ENCODE data around the gene NGLY1.

NGLY1 gene

GRCh38 chr3:25711090-25711489, 72.2 kb downstream of the NGLY1 start:
- no peak overlapping the region for H3K4me2 ChIP-seq (ENCODE audit: low read length)
- no peak overlapping the region for H2BK5ac ChIP-seq (ENCODE audit: low read depth, low read length, poor library complexity)
- H2BK120ac ChIP-seq (ENCODE audit: insufficient read depth, low read length, poor library complexity): no peak overlapping the region
- no peaks in the 10 kb centered on the region for H3K27me3 ChIP-seq (ENCODE audit: insufficient read depth, low read length)
- no peak overlapping the region for H4K91ac ChIP-seq (ENCODE audit: low read depth, low read length)
- no peaks in the 10 kb centered on the region for H3K79me2 ChIP-seq (ENCODE audit: control insufficient read depth, insufficient read depth, low read length, poor library complexity)
- no peak overlapping the region for H2AFZ ChIP-seq (ENCODE audit: insufficient read depth, low read length, poor library complexity)
- no peaks in the 10 kb centered on the region for H3K79me1 ChIP-seq (ENCODE audit: low read length)
- H4K12ac ChIP-seq (ENCODE audit: low read depth, low read length): no peak overlapping the region
- H3K36me3 ChIP-seq (ENCODE audit: control insufficient read depth in 1 of 2, insufficient read depth in 2 of 2, low read length in 2 of 2): no peaks in the 10 kb centered on the region
- H3K23ac ChIP-seq (ENCODE audit: low read length): no peak overlapping the region
- H3K4me3 ChIP-seq (ENCODE audit: low read depth, low read length): no peak overlapping the region
- no peak overlapping the region for H3K14ac ChIP-seq (ENCODE audit: low read length)
- H3K4ac ChIP-seq (ENCODE audit: low read depth, low read length): no peak overlapping the region
- H3K18ac ChIP-seq (ENCODE audit: low read length): no peak overlapping the region
- peak in 1 of 2 donors; percentile 8 for DNase-seq
- no peak overlapping the region for H3K9ac ChIP-seq (ENCODE audit: low read length)
- H2AK5ac ChIP-seq (ENCODE audit: low read length): no peak overlapping the region
- no peak overlapping the region for H2BK12ac ChIP-seq (ENCODE audit: low read length)
- H3K4me1 ChIP-seq (ENCODE audit: control insufficient read depth in 1 of 2, insufficient read depth in 2 of 2, low read length in 2 of 2): no peaks in the 10 kb centered on the region
- WGBS (ENCODE audit: extremely low coverage, insufficient coverage, insufficient read length): no CpG with 5 or more reads among the region's 2 CpGs
- H3K9me3 ChIP-seq (ENCODE audit: insufficient read depth, low read depth, low read length): peaks cover 1% of the 10 kb centered on the region
- no peak overlapping the region for H3K27ac ChIP-seq (ENCODE audit: low read depth, low read length)
- H4K8ac ChIP-seq (ENCODE audit: low read depth, low read length): no peak overlapping the region

GRCh38 chr3:25708036-25708435, 75.2 kb downstream of the NGLY1 start:
- Histone ChIP-seq H3K4me1 (ENCODE audit: control insufficient read depth in 1 of 2, insufficient read depth in 2 of 2, low read length in 2 of 2) (no peaks in the 10 kb centered on the region), H3K9me3 (ENCODE audit: insufficient read depth, low read depth, low read length) (peaks cover 1% of the 10 kb centered on the region), H4K12ac (ENCODE audit: low read depth, low read length) (no peak overlapping the region), H3K27ac (ENCODE audit: low read depth, low read length) (no peak overlapping the region), H3K9ac (ENCODE audit: low read length) (no peak overlapping the region), H3K79me1 (ENCODE audit: low read length) (no peaks in the 10 kb centered on the region), H3K79me2 (ENCODE audit: control insufficient read depth, insufficient read depth, low read length, poor library complexity) (no peaks in the 10 kb centered on the region), H2AFZ (ENCODE audit: insufficient read depth, low read length, poor library complexity) (no peak overlapping the region), H3K18ac (ENCODE audit: low read length) (no peak overlapping the region), H4K8ac (ENCODE audit: low read depth, low read length) (no peak overlapping the region), H3K36me3 (ENCODE audit: control insufficient read depth in 1 of 2, insufficient read depth in 2 of 2, low read length in 2 of 2) (no peaks in the 10 kb centered on the region), H2BK5ac (ENCODE audit: low read depth, low read length, poor library complexity) (no peak overlapping the region), H3K23ac (ENCODE audit: low read length) (no peak overlapping the region), H2AK5ac (ENCODE audit: low read length) (no peak overlapping the region), H2BK12ac (ENCODE audit: low read length) (no peak overlapping the region), H4K91ac (ENCODE audit: low read depth, low read length) (no peak overlapping the region), H2BK120ac (ENCODE audit: insufficient read depth, low read length, poor library complexity) (no peak overlapping the region), H3K27me3 (ENCODE audit: insufficient read depth, low read length) (no peaks in the 10 kb centered on the region), H3K4me3 (ENCODE audit: low read depth, low read length) (no peak overlapping the region), H3K4ac (ENCODE audit: low read depth, low read length) (no peak overlapping the region), H3K14ac (ENCODE audit: low read length) (no peak overlapping the region), H3K4me2 (ENCODE audit: low read length) (no peak overlapping the region)
- no CpG with 5 or more reads among the region's 3 CpGs for WGBS (ENCODE audit: extremely low coverage, insufficient coverage, insufficient read length)
- DNase-seq: no peak

DNA sequence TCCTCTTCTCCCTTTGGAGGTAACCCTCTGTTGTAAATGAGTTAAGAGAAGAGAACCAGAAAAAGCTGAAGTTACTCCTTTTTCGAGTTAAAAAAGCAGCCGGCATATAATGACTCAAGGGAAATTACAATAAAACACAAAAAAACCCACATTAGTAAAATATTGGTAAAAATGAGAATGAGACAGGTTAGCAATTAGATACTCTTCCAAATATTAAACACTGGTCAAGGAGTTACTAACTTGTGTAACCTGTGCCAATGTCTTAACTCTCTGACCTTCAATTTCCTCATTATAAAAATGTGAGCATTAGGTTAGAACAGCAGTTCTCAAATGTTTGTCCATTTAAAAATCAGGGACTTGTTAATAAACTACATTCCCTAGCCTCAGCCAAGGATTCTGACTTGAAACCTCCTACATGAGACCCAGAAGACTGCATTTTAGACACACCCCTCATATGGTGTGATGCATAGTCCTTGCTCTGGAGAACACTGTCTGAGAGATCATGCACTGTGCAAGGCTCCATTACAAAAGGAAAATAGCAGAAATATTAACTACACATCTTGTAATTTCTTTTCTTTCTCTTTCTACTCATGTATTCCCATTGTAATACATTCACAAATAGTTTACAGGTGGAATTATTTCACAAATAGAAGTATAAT, 75.8 kb downstream of the NGLY1 start:
- H3K9ac ChIP-seq (ENCODE audit: low read length): no peak overlapping the region
- DNase-seq: no peak
- H4K91ac ChIP-seq (ENCODE audit: low read depth, low read length): no peak overlapping the region
- no peak overlapping the region for H3K4me2 ChIP-seq (ENCODE audit: low read length)
- no peaks in the 10 kb centered on the region for H3K79me2 ChIP-seq (ENCODE audit: control insufficient read depth, insufficient read depth, low read length, poor library complexity)
- H2AK5ac ChIP-seq (ENCODE audit: low read length): no peak overlapping the region
- no peak overlapping the region for H2BK5ac ChIP-seq (ENCODE audit: low read depth, low read length, poor library complexity)
- no CpG with 5 or more reads among the region's 2 CpGs for WGBS (ENCODE audit: extremely low coverage, insufficient coverage, insufficient read length)
- no peaks in the 10 kb centered on the region for H3K4me1 ChIP-seq (ENCODE audit: control insufficient read depth in 1 of 2, insufficient read depth in 2 of 2, low read length in 2 of 2)
- H3K18ac ChIP-seq (ENCODE audit: low read length): no peak overlapping the region
- H3K27ac ChIP-seq (ENCODE audit: low read depth, low read length): no peak overlapping the region
- no peak overlapping the region for H3K14ac ChIP-seq (ENCODE audit: low read length)
- H3K27me3 ChIP-seq (ENCODE audit: insufficient read depth, low read length): no peaks in the 10 kb centered on the region
- no peak overlapping the region for H3K4ac ChIP-seq (ENCODE audit: low read depth, low read length)
- H3K79me1 ChIP-seq (ENCODE audit: low read length): no peaks in the 10 kb centered on the region
- H2BK120ac ChIP-seq (ENCODE audit: insufficient read depth, low read length, poor library complexity): no peak overlapping the region
- no peak overlapping the region for H4K12ac ChIP-seq (ENCODE audit: low read depth, low read length)
- H3K9me3 ChIP-seq (ENCODE audit: insufficient read depth, low read depth, low read length): peaks cover 1% of the 10 kb centered on the region
- no peak overlapping the region for H4K8ac ChIP-seq (ENCODE audit: low read depth, low read length)
- no peak overlapping the region for H2BK12ac ChIP-seq (ENCODE audit: low read length)
- H2AFZ ChIP-seq (ENCODE audit: insufficient read depth, low read length, poor library complexity): no peak overlapping the region
- no peak overlapping the region for H3K23ac ChIP-seq (ENCODE audit: low read length)
- no peak overlapping the region for H3K4me3 ChIP-seq (ENCODE audit: low read depth, low read length)
- no peaks in the 10 kb centered on the region for H3K36me3 ChIP-seq (ENCODE audit: control insufficient read depth in 1 of 2, insufficient read depth in 2 of 2, low read length in 2 of 2)

DNA sequence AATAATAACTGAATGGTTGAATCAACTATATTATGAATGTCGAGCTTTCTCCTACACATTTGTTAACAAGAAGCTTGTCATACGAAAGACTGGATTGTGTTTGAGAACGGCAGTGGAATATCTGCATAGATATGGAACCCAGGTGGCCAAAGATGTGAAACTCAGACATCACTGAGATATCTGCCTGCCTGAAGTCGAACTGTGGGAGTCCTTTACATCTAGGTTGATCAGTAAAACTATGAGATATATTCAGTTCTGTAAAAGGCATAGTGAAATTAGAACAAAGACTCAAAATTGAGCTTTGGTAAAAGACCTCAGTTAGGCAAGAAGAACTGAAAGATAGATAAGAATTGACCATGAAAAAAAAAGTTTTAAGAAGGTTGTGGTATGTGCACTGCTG, 77.0 kb downstream of the NGLY1 start:
- no peak overlapping the region for H3K18ac ChIP-seq (ENCODE audit: low read length)
- H3K36me3 ChIP-seq (ENCODE audit: control insufficient read depth in 1 of 2, insufficient read depth in 2 of 2, low read length in 2 of 2): no peaks in the 10 kb centered on the region
- no peak overlapping the region for H3K23ac ChIP-seq (ENCODE audit: low read length)
- no peaks in the 10 kb centered on the region for H3K79me1 ChIP-seq (ENCODE audit: low read length)
- no peak overlapping the region for H3K9ac ChIP-seq (ENCODE audit: low read length)
- no peak overlapping the region for H4K12ac ChIP-seq (ENCODE audit: low read depth, low read length)
- no CpG with 5 or more reads among the region's 4 CpGs for WGBS (ENCODE audit: extremely low coverage, insufficient coverage, insufficient read length)
- H3K4me2 ChIP-seq (ENCODE audit: low read length): no peak overlapping the region
- no peak overlapping the region for H2AK5ac ChIP-seq (ENCODE audit: low read length)
- H2BK5ac ChIP-seq (ENCODE audit: low read depth, low read length, poor library complexity): no peak overlapping the region
- no peak overlapping the region for H3K27ac ChIP-seq (ENCODE audit: low read depth, low read length)
- no peak overlapping the region for H3K14ac ChIP-seq (ENCODE audit: low read length)
- no peak overlapping the region for H4K8ac ChIP-seq (ENCODE audit: low read depth, low read length)
- no peak overlapping the region for H2BK120ac ChIP-seq (ENCODE audit: insufficient read depth, low read length, poor library complexity)
- H2AFZ ChIP-seq (ENCODE audit: insufficient read depth, low read length, poor library complexity): no peak overlapping the region
- no peak overlapping the region for H2BK12ac ChIP-seq (ENCODE audit: low read length)
- H3K9me3 ChIP-seq (ENCODE audit: insufficient read depth, low read depth, low read length): no peaks in the 10 kb centered on the region
- DNase-seq: no peak
- H3K4ac ChIP-seq (ENCODE audit: low read depth, low read length): no peak overlapping the region
- H3K79me2 ChIP-seq (ENCODE audit: control insufficient read depth, insufficient read depth, low read length, poor library complexity): no peaks in the 10 kb centered on the region
- no peak overlapping the region for H3K4me3 ChIP-seq (ENCODE audit: low read depth, low read length)
- no peaks in the 10 kb centered on the region for H3K27me3 ChIP-seq (ENCODE audit: insufficient read depth, low read length)
- no peaks in the 10 kb centered on the region for H3K4me1 ChIP-seq (ENCODE audit: control insufficient read depth in 1 of 2, insufficient read depth in 2 of 2, low read length in 2 of 2)
- H4K91ac ChIP-seq (ENCODE audit: low read depth, low read length): no peak overlapping the region
